CD4-positive, alpha-beta T cell treated with Interleukin-6 for 4 hours (primary cell): ENCODE results near the gene QRFP.

ENCODE experiments used
- DNase-seq: peaks from one replicate; pipeline ENCODE4 v3.0.0-alpha.2; 2020; ENCODE audit warnings: mixed read lengths

QRFP gene

GRCh38 chr9:130846487-130847305, 49.9 kb downstream of the QRFP start:
- no peak for DNase-seq

DNA sequence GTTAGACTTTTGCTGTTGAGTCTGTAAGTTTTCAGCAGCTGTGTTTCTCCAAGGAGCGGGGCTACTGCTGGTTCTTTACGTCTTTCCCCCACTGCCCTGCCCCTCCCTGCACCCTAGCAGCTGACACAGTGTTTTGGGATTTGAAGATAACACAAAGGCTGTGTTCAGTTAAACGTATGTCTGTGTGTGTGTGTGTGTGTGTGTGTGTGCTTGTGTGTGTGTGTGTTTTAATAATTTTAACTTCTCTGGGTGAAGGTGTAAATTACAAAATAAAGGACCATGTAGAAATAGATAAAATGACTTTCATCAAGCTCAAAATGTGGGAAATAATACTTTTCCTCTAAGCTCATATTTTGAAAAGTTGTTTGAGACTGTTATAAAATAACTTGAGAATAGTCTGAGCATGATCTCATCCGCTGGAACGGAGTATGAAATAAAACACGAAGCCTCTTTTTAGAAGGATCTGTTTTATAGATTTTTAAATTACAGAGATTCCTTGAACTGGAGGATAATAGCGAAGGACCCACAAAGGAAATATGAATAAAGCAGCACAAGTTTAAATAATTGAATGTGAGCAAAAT, 50.6 kb downstream of the QRFP start:
- DNase-seq = no peak

DNA sequence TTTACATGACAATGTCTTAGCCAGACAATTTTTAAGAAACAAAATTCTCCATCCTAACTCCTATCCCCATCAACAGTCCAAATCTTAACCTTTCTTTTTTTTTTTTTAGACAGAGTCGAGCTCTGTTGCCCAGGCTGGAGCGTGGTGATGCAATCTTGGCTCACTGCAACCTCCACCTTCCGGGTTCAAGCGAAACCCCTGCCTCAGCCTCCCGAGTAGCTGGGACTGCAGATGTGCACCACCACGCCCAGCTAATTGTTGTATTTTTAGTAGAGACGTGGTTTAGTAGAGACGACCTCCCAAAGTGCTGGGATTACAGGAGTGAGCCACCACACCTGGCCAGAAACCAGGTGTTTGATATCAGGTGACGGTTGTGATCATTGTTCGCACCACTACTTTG, 51.4 kb downstream of the QRFP start:
- DNase-seq = no peak

- DNase-seq = no peak
Measured at GRCh38 chr9:130844044-130844451, 52.6 kb downstream of the QRFP start.

GRCh38 chr9:130843049-130843908, 53.3 kb downstream of the QRFP start:
- no peak for DNase-seq
